LNCaP clone FGC (cell line): ENCODE results near the gene CACNA2D3.

Source experiments
- DNase-seq: peaks from one replicate; pipeline ENCODE4 v3.0.0-alpha.2; 2011; ENCODE audit warnings: low read depth
- H3K4me3 ChIP-seq: 2 replicates; pipeline ENCODE4 v1.5.1; 2011; ENCODE audit warnings: mild to moderate bottlenecking, low read depth, low read length, control low read depth
- TF ChIP-seq, protein P1 (sequence below): IDR thresholded peaks from 2 replicates; pipeline ENCODE4 v1.5.1; 2012; ENCODE audit warnings: mild to moderate bottlenecking; ENCODE audit not compliant: control insufficient read depth, insufficient read depth; ENCODE audit errors: extremely low read depth

The CACNA2D3 gene

DNA sequence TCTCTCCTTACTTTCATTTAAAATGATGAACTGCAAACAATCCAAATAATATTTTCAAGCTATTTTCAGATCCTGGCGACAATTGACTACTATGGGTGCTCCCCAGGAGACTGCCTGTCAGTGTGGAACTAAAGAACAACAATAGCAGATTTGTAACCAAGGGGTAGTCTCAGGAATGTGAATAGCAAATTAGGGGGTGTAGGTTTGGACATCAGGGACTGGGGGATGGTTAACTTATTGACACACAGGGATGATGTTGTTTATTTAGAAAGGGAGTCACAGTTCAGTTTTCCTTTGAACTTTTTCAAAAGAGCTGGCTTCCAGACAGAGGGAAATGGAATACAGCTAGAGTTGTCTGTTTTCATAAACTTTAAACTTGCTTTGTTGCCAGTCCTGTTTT is 575.7 kb downstream of the CACNA2D3 start:
- TF ChIP-seq, protein P1, sequence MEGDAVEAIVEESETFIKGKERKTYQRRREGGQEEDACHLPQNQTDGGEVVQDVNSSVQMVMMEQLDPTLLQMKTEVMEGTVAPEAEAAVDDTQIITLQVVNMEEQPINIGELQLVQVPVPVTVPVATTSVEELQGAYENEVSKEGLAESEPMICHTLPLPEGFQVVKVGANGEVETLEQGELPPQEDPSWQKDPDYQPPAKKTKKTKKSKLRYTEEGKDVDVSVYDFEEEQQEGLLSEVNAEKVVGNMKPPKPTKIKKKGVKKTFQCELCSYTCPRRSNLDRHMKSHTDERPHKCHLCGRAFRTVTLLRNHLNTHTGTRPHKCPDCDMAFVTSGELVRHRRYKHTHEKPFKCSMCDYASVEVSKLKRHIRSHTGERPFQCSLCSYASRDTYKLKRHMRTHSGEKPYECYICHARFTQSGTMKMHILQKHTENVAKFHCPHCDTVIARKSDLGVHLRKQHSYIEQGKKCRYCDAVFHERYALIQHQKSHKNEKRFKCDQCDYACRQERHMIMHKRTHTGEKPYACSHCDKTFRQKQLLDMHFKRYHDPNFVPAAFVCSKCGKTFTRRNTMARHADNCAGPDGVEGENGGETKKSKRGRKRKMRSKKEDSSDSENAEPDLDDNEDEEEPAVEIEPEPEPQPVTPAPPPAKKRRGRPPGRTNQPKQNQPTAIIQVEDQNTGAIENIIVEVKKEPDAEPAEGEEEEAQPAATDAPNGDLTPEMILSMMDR, result no peak
- no peak overlapping the region for H3K4me3 ChIP-seq
- no peak for DNase-seq

GRCh38 chr3:54703923-54704322 is 581.6 kb downstream of the CACNA2D3 start:
- TF ChIP-seq, protein P1, result no peak
- DNase-seq, result no peak
- H3K4me3 ChIP-seq, result no peak overlapping the region

GRCh38 chr3:54705730-54706129 is 583.4 kb downstream of the CACNA2D3 start:
- TF ChIP-seq, protein P1, result no peak
- no peak for DNase-seq

DNA sequence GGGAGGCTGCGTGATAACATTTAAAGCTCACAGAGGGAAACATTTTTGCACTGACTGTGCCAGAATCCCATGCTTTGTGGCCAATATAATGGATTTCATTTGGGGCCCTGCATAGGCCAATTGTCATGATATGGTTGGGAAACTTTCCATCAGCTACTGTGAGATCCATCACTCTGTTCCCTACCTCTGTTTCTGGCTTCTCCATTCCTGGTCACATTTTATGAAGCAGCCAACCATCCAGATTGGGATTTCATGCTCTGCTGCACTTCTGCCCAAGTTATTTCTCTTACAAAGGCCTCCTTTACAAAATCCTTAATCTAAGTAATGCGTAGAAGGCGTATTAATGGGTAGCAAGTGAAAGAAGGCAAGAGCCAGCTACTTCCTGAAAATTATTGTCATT is 584.4 kb downstream of the CACNA2D3 start:
- no peak for DNase-seq
- TF ChIP-seq, protein P1, result no peak

More at GRCh38 chr3:54705730-54706129, 583.4 kb downstream of the CACNA2D3 start:
- no peak overlapping the region for H3K4me3 ChIP-seq

DNA sequence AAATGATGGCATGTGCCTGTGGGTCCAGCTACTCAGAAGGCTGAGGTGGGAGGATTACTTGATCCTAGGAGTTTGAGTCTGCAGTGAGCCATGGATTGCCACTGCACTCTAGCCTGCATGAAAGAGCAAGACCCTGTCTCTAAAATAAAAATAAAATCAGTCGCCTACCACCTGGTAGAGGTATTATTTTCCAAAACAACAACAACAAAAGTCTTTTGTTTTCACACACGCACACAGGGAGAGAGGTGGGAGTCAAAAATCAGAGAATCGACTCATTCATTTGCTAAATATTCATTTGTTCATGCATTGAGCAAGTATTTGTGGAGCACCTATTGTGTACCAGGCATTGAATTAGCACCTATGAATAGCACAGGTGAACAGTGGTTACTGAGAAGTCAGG is 587.4 kb downstream of the CACNA2D3 start:
- DNase-seq, result no peak
- no peak overlapping the region for H3K4me3 ChIP-seq
- TF ChIP-seq, protein P1, result no peak

More for the DNA sequence above, 584.4 kb downstream of the CACNA2D3 start:
- H3K4me3 ChIP-seq, result no peak overlapping the region

DNA sequence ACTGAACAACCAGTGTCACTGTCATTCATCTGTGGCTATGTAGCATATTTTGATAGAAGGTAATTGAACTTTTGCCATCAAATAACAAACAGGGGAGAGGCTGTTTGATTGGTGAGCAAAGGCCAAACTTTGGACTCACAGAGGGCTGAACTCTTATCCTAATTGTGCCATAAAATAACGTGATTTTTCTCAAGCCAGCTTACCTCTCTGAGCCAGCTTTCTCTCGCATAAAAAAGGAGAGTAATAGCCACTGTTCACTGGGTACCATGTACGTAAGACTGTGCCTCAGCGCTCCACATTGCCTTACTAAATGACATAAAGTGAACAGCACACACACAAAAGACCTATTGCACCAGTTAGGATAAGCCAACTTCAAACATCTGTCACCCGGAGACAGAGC is 588.6 kb downstream of the CACNA2D3 start:
- H3K4me3 ChIP-seq, result no peak overlapping the region
- TF ChIP-seq, protein P1, result no peak
- DNase-seq, result no peak

DNA sequence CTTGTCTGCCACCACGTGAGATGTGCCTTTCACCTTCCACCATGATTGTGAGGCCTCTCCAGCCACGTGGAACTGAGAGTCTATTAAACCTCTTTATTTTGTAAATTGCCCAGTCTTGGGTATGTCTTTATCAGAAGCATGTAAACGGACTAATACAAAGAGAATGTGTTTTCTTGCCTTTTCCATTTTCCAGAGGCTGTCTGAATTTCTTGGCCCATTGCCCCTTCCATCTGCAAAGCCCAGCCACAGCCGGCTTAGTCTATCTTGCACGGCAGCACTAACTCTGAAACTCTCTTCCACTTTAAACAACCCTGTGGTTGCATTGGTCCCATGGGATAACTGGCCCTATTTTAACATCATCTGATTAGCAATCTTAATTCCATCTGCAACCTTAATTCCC is 590.2 kb downstream of the CACNA2D3 start:
- H3K4me3 ChIP-seq, result no peak overlapping the region
- TF ChIP-seq, protein P1, result no peak
- no peak for DNase-seq
